H9 (cell line): ENCODE measurements around the gene TRMU. TPM values are rescaled to one million over a fixed set of nuclear protein-coding genes. Genes with fewer than 3 reads are reported as not detected.

Experiments used
- DNase-seq: peaks from one replicate; pipeline ENCODE4 v3.0.0-alpha.2; 2017
- H2AFZ ChIP-seq: one replicate; pipeline ENCODE4 v1.6.1; 2013; ENCODE audit warnings: mild to moderate bottlenecking, low read length, control low read depth, moderate library complexity
- H2AK5ac ChIP-seq: 2 replicates; pipeline ENCODE4 v1.6.1; 2013; ENCODE audit warnings: low read length, control low read depth, mixed read lengths; ENCODE audit not compliant: insufficient read length
- H2BK120ac ChIP-seq: one replicate; pipeline ENCODE4 v1.6.1; 2013; ENCODE audit warnings: low read depth, mild to moderate bottlenecking, low read length, control low read depth, inconsistent platforms; ENCODE audit not compliant: poor library complexity, severe bottlenecking
- H2BK12ac ChIP-seq: 2 replicates; pipeline ENCODE4 v1.6.1; 2013; ENCODE audit warnings: low read length, control low read depth, mixed read lengths, low read depth; ENCODE audit not compliant: insufficient read length
- H2BK15ac ChIP-seq: 2 replicates; pipeline ENCODE4 v1.6.1; 2013; ENCODE audit warnings: low read depth, low read length, control low read depth
- H2BK20ac ChIP-seq: one replicate; pipeline ENCODE4 v1.6.1; 2013; ENCODE audit warnings: low read depth, mild to moderate bottlenecking, low read length, control low read depth, inconsistent platforms; ENCODE audit not compliant: poor library complexity, severe bottlenecking
- H2BK5ac ChIP-seq: 2 replicates; pipeline ENCODE4 v1.6.1; 2013; ENCODE audit warnings: low read length, control low read depth, mixed read lengths; ENCODE audit not compliant: insufficient read length
- H3K14ac ChIP-seq: 2 replicates; pipeline ENCODE4 v1.6.1; 2013; ENCODE audit warnings: low read length, control low read depth; ENCODE audit not compliant: insufficient read depth
- H3K18ac ChIP-seq: 2 replicates; pipeline ENCODE4 v1.6.1; 2013; ENCODE audit warnings: low read depth, mild to moderate bottlenecking, mixed read lengths, low read length, control low read depth; ENCODE audit not compliant: insufficient read length
- H3K23ac ChIP-seq: 2 replicates; pipeline ENCODE4 v1.6.1; 2013; ENCODE audit warnings: low read length, control low read depth, mixed read lengths, low read depth; ENCODE audit not compliant: insufficient read length
- H3K23me2 ChIP-seq: 2 replicates; pipeline ENCODE4 v1.6.1; 2013; ENCODE audit warnings: low read depth, mild to moderate bottlenecking, mixed read lengths, low read length, control low read depth; ENCODE audit not compliant: insufficient read length, poor library complexity, severe bottlenecking
- H3K27ac ChIP-seq: 2 replicates; pipeline ENCODE4 v1.5.1; 2013; ENCODE audit warnings: low read length, control low read depth, mixed read lengths, low read depth; ENCODE audit not compliant: insufficient read length
- H3K27me3 ChIP-seq: 2 replicates; pipeline ENCODE4 v1.6.1; 2013; ENCODE audit warnings: low read length, control low read depth, inconsistent platforms; ENCODE audit not compliant: insufficient read depth
- H3K4ac ChIP-seq: 2 replicates; pipeline ENCODE4 v1.6.1; 2013; ENCODE audit warnings: low read depth, mild to moderate bottlenecking, control low read depth, inconsistent platforms, low read length, moderate library complexity
- H3K4me1 ChIP-seq: 2 replicates; pipeline ENCODE4 v1.6.1; 2013; ENCODE audit warnings: low read length, control low read depth, inconsistent platforms; ENCODE audit not compliant: insufficient read depth
- H3K4me2 ChIP-seq: 2 replicates; pipeline ENCODE4 v1.6.1; 2013; ENCODE audit warnings: low read length, control low read depth, mixed read lengths; ENCODE audit not compliant: insufficient read length, insufficient read depth
- H3K56ac ChIP-seq: 2 replicates; pipeline ENCODE4 v1.6.1; 2013; ENCODE audit warnings: low read depth, mild to moderate bottlenecking, mixed read lengths, low read length, control low read depth; ENCODE audit not compliant: insufficient read length
- H3K79me1 ChIP-seq: 2 replicates; pipeline ENCODE4 v1.6.1; 2013; ENCODE audit warnings: low read depth, mild to moderate bottlenecking, moderate library complexity, low read length, control low read depth, inconsistent platforms; ENCODE audit not compliant: insufficient read depth, poor library complexity, severe bottlenecking
- H3K79me2 ChIP-seq: 2 replicates; pipeline ENCODE4 v1.6.1; 2013; ENCODE audit warnings: low read length, control low read depth, inconsistent platforms; ENCODE audit not compliant: insufficient read depth
- H3K9ac ChIP-seq: 2 replicates; pipeline ENCODE4 v1.6.1; 2013; ENCODE audit warnings: low read length, control low read depth, mixed read lengths; ENCODE audit not compliant: insufficient read length; ENCODE audit errors: extremely low read depth
- H3K9me3 ChIP-seq: one replicate; pipeline ENCODE4 v1.6.1; 2013; ENCODE audit warnings: low read depth, low read length, inconsistent platforms; ENCODE audit not compliant: control insufficient read depth
- H3T11ph ChIP-seq: one replicate; pipeline ENCODE4 v1.6.1; 2013; ENCODE audit warnings: mild to moderate bottlenecking, low read length, control low read depth, inconsistent platforms
- H4K20me1 ChIP-seq: one replicate; pipeline ENCODE4 v1.6.1; 2013; ENCODE audit not compliant: control insufficient read depth, insufficient read length, insufficient read depth
- H4K5ac ChIP-seq: 2 replicates; pipeline ENCODE4 v1.6.1; 2013; ENCODE audit warnings: low read depth, mild to moderate bottlenecking, mixed read lengths, low read length, control low read depth; ENCODE audit not compliant: insufficient read length
- H4K8ac ChIP-seq: replicated peaks from 2 replicates; pipeline ENCODE4 v1.6.1; 2013; ENCODE audit warnings: low read length, control low read depth, mixed read lengths, low read depth; ENCODE audit not compliant: insufficient read length
- H4K91ac ChIP-seq: 2 replicates; pipeline ENCODE4 v1.6.1; 2013; ENCODE audit warnings: low read depth, mild to moderate bottlenecking, moderate library complexity, mixed read lengths, low read length, control low read depth; ENCODE audit not compliant: insufficient read length
- H3K27ac Mint-ChIP-seq, 3 experiments: 2 replicates in 2 of 3; 3 replicates in 1 of 3; pipeline ENCODE4 v1.8.0; 2020 to 2021; ENCODE audit warnings: mixed read lengths in 3 of 3, mild to moderate bottlenecking in 1 of 3, moderate library complexity in 1 of 3
- H3K27me3 Mint-ChIP-seq: 2 replicates; pipeline ENCODE4 v1.8.0; 2021; ENCODE audit warnings: low read depth, mild to moderate bottlenecking, moderate library complexity, mixed read lengths
- H3K36me3 Mint-ChIP-seq, 3 experiments: 2 replicates in 2 of 3; 3 replicates in 1 of 3; pipeline ENCODE4 v1.8.0; 2020 to 2021; ENCODE audit warnings: low read depth in 3 of 3, mixed read lengths in 3 of 3; ENCODE audit not compliant: insufficient read depth in 1 of 3
- H3K4me1 Mint-ChIP-seq, 2 experiments: 2 replicates each; pipeline ENCODE4 v1.8.0; 2020; ENCODE audit warnings: mixed read lengths in 2 of 2
- H3K4me3 Mint-ChIP-seq, 2 experiments: 2 replicates in 1 of 2; 3 replicates in 1 of 2; pipeline ENCODE4 v1.8.0; 2020 to 2021; ENCODE audit warnings: mild to moderate bottlenecking in 2 of 2, mixed read lengths in 2 of 2, moderate library complexity in 1 of 2
- H3K9me3 Mint-ChIP-seq, 2 experiments: 2 replicates in 1 of 2; 3 replicates in 1 of 2; pipeline ENCODE4 v1.8.0; 2020; ENCODE audit warnings: mild to moderate bottlenecking in 2 of 2, mixed read lengths in 2 of 2, moderate library complexity in 1 of 2
- CTCF ChIP-seq: fragments of 200-600 bp; sonication (generic); conservative IDR thresholded peaks from 3 replicates; pipeline ENCODE4 v1.8.0; 2021; ENCODE audit warnings: antibody characterized with exemption, mild to moderate bottlenecking
- WGBS: extraction: QIAGEN DNeasy Blood & Tissue Kit; methylation state at CpG from one replicate; pipeline ENCODE4 v1.1.7; 2013; ENCODE audit warnings: missing lambda C conversion rate, low lambda C conversion rate, mixed read lengths; ENCODE audit not compliant: insufficient read length; ENCODE audit errors: extremely low coverage; 5-methylcytosine and 5-hydroxymethylcytosine counted together
- total RNA-seq: library from RNA; stranded (reverse); gene quantifications from 2 replicates; pipeline ENCODE4 v1.2.1, GENCODE V29; 2021

TRMU gene
- total RNA-seq, 1 experiment from 2014 or later: 86.3 TPM

GRCh38 chr22:46366801-46367706 is 31.5 kb downstream of the TRMU start:
- no CpG with 5 or more reads among the region's 45 CpGs for WGBS
- Histone ChIP-seq H3K23me2 (no peaks in the 10 kb centered on the region), H4K91ac (no peak overlapping the region), H3K4ac (no peak overlapping the region), H2BK12ac (no peak overlapping the region), H3K27ac (no peak overlapping the region), H3T11ph (no peak overlapping the region), H2BK20ac (no peak overlapping the region), H3K4me2 (no peak overlapping the region), H2BK5ac (no peak overlapping the region), H2BK120ac (no peak overlapping the region), H3K79me1 (no peaks in the 10 kb centered on the region), H3K27me3 (no peaks in the 10 kb centered on the region), H3K18ac (no peak overlapping the region), H2AK5ac (no peak overlapping the region), H3K56ac (no peak overlapping the region), H4K5ac (no peak overlapping the region), H2BK15ac (no peak overlapping the region), H3K9ac (no peak overlapping the region), H3K79me2 (no peaks in the 10 kb centered on the region), H4K20me1 (no peaks in the 10 kb centered on the region), H2AFZ (no peak overlapping the region), H3K14ac (no peak overlapping the region), H3K9me3 (no peaks in the 10 kb centered on the region), H3K23ac (no peak overlapping the region), H3K4me1 (no peaks in the 10 kb centered on the region), H4K8ac (no peak overlapping the region)
- Mint-ChIP-seq H3K4me3 (no peak overlapping the region), H3K27ac (no peak overlapping the region), H3K36me3 (peaks cover 3 to 12% (median 11%) of the 10 kb centered on the region in 3 experiments; a peak in 3 of 7 replicates), H3K9me3 (no peaks in the 10 kb centered on the region), H3K27me3 (no peaks in the 10 kb centered on the region; the same call in 1 of the 2 replicates), H3K4me1 (peaks cover 12% of the 10 kb centered on the region in 2 experiments)
- TF ChIP-seq CTCF: no peak
- no peak for DNase-seq
